ENCODE data around the gene CTSC. TPM values are rescaled to one million over a fixed set of nuclear protein-coding genes. Genes with fewer than 3 reads are reported as not detected.

The CTSC gene
- total RNA-seq = 122 TPM

DNA sequence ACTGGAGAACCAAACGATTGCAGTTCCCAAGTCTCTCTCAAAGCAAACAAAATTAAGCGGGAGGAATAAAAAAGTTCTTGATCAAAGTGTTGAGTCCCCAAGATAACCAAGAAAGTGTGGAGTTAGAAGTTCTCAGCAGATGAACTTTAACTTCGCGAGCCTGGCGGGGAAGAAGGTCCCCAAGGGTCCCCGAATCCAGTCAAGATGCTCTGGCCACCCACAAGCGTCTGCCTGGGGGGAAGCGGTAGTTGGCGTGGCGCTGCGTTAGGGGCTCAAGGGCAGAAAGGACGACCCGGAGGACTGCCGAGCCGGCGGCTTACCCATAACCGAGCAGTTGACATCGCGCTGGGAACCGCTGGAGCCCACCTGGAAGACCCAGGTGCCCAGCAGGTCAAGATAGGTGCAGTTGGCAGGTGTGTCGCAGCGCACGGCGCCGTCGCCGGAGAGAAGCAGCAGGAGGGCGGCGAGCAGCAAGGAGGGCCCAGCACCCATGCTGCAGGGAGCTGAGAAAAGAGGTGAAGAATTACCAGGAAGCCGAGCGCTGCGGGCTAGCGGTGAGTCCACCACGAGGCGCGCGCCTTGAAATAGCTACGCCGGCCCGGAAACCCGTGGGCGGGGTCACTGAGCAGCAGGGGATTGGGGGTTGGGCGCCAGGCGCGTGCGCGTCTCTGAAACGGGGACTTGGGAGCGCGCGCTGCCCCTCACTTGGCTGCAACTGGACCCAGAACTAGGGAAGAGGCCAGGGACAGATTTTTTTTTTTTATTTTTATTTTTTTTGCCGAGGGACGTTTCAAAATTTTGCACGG is at the start of gene CTSC:
TSS of gene CTSC (minus strand) at position 556 of the 806 bp plus-strand sequence. CDS start at position 492, 64 bp downstream.
- peak; percentile 94 for DNase-seq (ENCODE audit: low spot score)

DNA sequence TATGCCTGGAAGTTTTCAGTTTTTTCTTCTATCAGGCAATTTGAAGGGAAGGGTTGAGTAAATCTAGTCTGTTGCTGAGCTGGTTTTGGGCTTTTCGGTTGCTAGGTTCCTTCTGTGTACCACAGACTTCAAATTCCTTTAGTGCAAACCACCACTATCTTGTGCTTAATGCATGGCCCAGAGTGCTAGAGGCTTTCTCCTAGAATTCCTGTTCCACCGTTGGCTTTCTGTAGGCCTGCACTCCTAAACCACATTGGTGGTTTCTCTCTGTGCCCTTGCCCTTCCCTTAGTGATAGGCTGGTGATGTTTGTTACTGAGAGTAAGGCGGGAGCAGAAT is 47.1 kb upstream of the CTSC start:
- DNase-seq (ENCODE audit: low spot score) = no peak

DNA sequence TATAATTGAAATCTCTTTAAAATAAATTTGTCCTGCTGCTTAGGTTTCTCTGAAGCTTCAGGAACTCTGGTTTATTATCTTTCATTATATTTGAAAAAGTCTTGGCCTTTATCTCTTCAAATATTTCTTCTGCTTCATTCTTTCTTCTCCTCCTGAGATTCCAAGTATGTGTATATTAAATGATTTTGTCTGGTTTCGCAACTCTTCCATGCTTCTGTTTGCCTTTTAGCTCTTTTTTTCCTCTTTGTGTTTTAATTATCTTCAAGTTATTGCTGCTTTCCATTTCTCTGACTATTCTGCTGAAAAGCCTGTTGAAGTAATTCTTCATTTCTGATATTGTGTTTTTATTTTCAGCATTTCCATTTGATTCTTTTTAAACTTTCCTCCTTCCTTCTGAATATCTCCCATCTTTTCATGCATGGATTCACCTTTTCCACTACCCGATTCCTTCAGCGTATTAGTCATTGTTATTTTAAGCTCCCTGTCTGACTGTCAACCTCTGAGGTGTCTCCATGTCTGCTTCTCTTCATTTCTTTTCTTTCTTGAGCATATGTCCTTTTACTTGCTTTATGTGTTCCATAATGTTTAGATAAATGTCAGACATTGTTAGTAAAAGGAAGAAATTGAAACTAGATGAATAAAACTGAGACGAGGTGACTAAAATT is 46.6 kb upstream of the CTSC start:
- DNase-seq (ENCODE audit: low spot score) = no peak

GRCh38 chr11:88383447-88383846 is 45.9 kb upstream of the CTSC start:
- no peak for DNase-seq (ENCODE audit: low spot score)

- no peak for DNase-seq (ENCODE audit: low spot score)
Observed at GRCh38 chr11:88379130-88379529, 41.6 kb upstream of the CTSC start.

- DNase-seq (ENCODE audit: low spot score) = no peak
Observed at GRCh38 chr11:88378422-88379066, 41.0 kb upstream of the CTSC start.

DNA sequence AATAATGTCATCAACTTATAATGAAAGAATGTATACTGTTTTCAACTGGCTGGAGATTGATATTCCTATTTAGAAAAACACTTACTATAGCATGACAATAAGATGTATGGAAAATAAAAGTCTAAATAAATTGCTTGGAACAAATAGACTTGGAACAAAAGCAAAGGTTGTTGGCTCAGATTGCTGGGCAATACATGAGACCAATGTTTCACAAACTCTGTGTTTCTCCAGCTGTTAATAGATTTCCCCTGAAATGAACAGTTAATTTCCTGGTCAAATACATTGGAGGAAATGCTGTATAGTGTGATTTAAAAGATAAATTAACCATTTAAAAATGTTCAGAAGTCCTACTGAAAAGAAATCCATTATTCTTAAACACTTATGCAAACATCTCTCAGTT is 40.1 kb upstream of the CTSC start:
- DNase-seq (ENCODE audit: low spot score) = no peak

- no peak for DNase-seq (ENCODE audit: low spot score)
Observed at GRCh38 chr11:88377144-88377543, 39.6 kb upstream of the CTSC start.

- DNase-seq (ENCODE audit: low spot score) = no peak
Observed at GRCh38 chr11:88375927-88376470, 38.5 kb upstream of the CTSC start.

GRCh38 chr11:88370782-88371181 is 33.2 kb upstream of the CTSC start:
- no peak for DNase-seq (ENCODE audit: low spot score)

DNA sequence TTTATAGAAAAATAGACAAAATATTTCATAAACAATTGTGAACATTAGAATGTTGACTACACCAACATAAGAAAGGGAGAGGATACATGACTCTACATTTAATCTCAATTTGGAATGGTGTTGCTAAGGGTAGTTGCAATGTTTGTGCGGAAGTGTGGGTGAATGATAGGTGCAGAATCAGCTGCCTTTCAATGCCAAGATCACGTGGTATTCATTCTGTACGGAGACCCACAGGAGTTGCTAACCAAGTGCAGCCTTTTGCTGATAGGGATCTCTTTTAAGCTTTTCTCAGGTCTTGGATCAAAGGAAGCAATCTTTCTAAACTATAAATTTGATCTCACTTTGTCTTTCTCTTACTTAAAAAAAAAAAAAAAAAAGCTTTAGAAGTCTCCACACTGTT is 29.8 kb upstream of the CTSC start:
- no peak for DNase-seq (ENCODE audit: low spot score)

- DNase-seq (ENCODE audit: low spot score) = no peak
Observed at GRCh38 chr11:88363648-88364065, 26.1 kb upstream of the CTSC start.

- DNase-seq (ENCODE audit: low spot score) = no peak
Observed at GRCh38 chr11:88363004-88363403, 25.5 kb upstream of the CTSC start.

DNA sequence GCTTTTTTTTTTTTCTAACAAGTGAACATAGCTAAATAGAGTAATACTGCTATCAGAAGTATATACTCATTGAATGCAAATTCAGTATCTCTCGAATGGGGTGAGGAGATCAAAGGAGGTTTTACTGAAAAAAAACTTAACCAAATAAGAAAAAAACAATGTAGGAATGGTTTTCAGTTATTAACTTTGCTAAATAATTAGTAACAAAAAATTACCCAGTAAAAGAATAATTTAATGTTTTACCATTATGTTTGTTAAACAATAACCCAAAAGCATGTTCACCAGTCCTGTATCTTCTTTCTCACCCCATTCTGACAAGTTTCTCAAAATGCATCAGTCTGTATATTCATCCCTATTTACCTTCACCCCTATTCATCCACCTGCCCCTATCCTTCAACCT is 22.6 kb upstream of the CTSC start:
- no peak for DNase-seq (ENCODE audit: low spot score)

GRCh38 chr11:88359541-88359940 is 22.0 kb upstream of the CTSC start:
- DNase-seq (ENCODE audit: low spot score) = no peak

DNA sequence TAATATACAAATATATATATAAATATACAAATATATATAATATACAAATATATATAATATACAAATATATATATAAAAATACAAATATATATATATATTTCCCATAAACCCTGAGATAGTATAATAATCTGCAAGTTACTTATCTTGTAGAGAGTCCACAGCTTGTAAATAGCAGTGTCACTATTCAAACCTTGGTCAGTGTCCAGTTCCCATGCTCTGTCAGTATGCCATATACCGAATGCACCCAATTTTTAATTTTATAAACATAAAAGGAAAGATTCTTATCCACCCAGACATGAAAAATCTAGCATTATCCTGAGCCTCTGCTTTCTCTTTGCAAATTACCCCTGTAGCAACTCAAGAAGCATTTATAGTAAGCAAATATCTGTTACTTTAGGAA is 21.6 kb upstream of the CTSC start:
- DNase-seq (ENCODE audit: low spot score) = no peak

DNA sequence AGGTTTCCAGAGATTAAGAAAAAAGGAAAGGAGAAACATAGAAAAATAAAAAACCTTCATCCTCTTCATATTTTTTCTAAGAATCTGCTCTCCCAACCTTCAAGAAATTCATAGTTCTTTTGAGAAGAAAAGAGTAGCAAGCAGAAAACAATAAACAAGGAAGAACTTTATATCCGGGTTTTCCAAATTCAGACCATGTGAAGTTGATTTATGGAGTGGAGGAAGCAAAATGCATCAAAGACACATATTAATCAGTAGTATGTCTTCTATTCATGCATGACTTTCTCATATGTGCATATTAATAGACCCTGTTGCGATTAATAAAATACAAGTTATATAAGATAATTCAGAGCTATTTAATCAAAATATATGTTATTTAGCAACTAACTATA is 20.5 kb upstream of the CTSC start:
- DNase-seq (ENCODE audit: low spot score) = no peak

- no peak for DNase-seq (ENCODE audit: low spot score)
Observed at GRCh38 chr11:88357323-88358039, 19.9 kb upstream of the CTSC start.

GRCh38 chr11:88355887-88356286 is 18.4 kb upstream of the CTSC start:
- DNase-seq (ENCODE audit: low spot score) = no peak

DNA sequence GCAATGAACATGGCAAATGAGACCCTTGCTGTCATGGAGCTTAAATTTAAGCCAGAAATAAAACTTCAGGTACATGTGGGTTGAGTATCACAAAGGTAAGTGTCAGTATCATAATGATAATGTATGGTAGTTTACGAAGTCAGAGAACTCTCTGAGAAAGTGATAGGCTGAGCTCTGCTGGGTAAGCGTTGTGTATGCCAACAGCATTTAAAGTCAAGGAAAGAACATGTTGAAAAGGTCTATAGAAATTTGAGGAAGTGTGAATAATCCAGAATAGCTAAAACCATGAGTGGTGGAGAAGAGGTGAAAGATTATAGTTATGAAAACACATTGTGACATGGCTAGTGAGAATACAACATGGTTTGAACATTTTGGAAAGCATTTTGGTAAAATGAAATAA is 17.4 kb upstream of the CTSC start:
- no peak for DNase-seq (ENCODE audit: low spot score)

- DNase-seq (ENCODE audit: low spot score) = no peak
Observed at GRCh38 chr11:88353835-88354496, 16.4 kb upstream of the CTSC start.

DNA sequence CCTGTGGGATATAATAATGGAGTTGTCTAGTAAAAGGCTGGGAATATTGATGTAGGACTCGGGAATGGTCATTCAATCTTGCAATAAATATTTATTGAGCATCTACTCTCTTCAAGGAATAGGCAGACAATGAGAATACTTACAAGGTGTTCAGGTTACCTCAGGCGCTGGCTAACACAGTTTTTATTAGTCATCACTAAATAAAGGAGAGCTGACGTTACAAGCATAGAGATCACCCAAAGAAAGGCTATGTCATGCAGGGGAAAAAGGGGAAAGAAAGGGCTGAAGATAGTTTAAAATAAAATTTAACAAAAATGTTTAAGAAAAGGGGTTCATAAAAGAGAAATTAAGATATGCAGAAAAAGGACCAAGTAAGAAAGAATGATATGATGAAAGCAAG is 15.8 kb upstream of the CTSC start:
- DNase-seq (ENCODE audit: low spot score) = no peak
